ENCODE results near the gene ECPAS. TPM values are rescaled to one million over a fixed set of nuclear protein-coding genes. Genes with fewer than 3 reads are reported as not detected.

Gene ECPAS
- total and polyA plus RNA-seq, 2 experiments from 2014 or later: 29.4 to 56.6 TPM

GRCh38 chr9:111481885-111482636 is 2.1 kb downstream of the ECPAS start:
- DNase-seq (ENCODE audit: low read depth in 1 of 2, low spot score in 1 of 2): peak in 1 of 2 donors; percentile 63
- H3K9me3 ChIP-seq (ENCODE audit: low read depth): no peaks in the 10 kb centered on the region
- H3K4me3 ChIP-seq: peak overlapping the region; percentile 95
- peaks cover 6% of the 10 kb centered on the region for H3K4me1 ChIP-seq (ENCODE audit: low read depth)
- TF ChIP-seq CTCF (IDR thresholded peaks at IDR 0.05; ENCODE audit: low read depth, low read length): no peak
- peak overlapping the region; percentile 96 for H3K27ac ChIP-seq
- H3K27me3 ChIP-seq: no peaks in the 10 kb centered on the region
- no peaks in the 10 kb centered on the region for H3K36me3 ChIP-seq

GRCh38 chr9:111477677-111478076 is 6.5 kb downstream of the ECPAS start:
- H3K4me1 ChIP-seq (ENCODE audit: low read depth): peaks cover 6% of the 10 kb centered on the region
- no peak overlapping the region for H3K4me3 ChIP-seq
- H3K27me3 ChIP-seq: no peaks in the 10 kb centered on the region
- no peaks in the 10 kb centered on the region for H3K9me3 ChIP-seq (ENCODE audit: low read depth)
- no peak for DNase-seq (ENCODE audit: low read depth in 1 of 2, low spot score in 1 of 2)
- H3K27ac ChIP-seq: no peak overlapping the region
- no peaks in the 10 kb centered on the region for H3K36me3 ChIP-seq
- no peak for TF ChIP-seq CTCF (IDR thresholded peaks at IDR 0.05; ENCODE audit: low read depth, low read length)

GRCh38 chr9:111475195-111475594 is 9.0 kb downstream of the ECPAS start:
- Histone ChIP-seq H3K27ac (no peak overlapping the region), H3K27me3 (no peaks in the 10 kb centered on the region), H3K4me1 (ENCODE audit: low read depth) (no peaks in the 10 kb centered on the region), H3K9me3 (ENCODE audit: low read depth) (no peaks in the 10 kb centered on the region), H3K4me3 (no peak overlapping the region), H3K36me3 (no peaks in the 10 kb centered on the region)
- no peak for DNase-seq (ENCODE audit: low read depth in 1 of 2, low spot score in 1 of 2)
- no peak for TF ChIP-seq CTCF (IDR thresholded peaks at IDR 0.05; ENCODE audit: low read depth, low read length)

GRCh38 chr9:111474385-111474784 is 9.8 kb downstream of the ECPAS start:
- no peak for TF ChIP-seq CTCF (IDR thresholded peaks at IDR 0.05; ENCODE audit: low read depth, low read length)
- Histone ChIP-seq H3K27ac (no peak overlapping the region), H3K36me3 (no peaks in the 10 kb centered on the region), H3K9me3 (ENCODE audit: low read depth) (no peaks in the 10 kb centered on the region), H3K4me3 (no peak overlapping the region), H3K4me1 (ENCODE audit: low read depth) (no peaks in the 10 kb centered on the region), H3K27me3 (no peaks in the 10 kb centered on the region)
- DNase-seq (ENCODE audit: low read depth in 1 of 2, low spot score in 1 of 2): no peak

- Histone ChIP-seq H3K4me1 (ENCODE audit: low read depth) (no peaks in the 10 kb centered on the region), H3K9me3 (ENCODE audit: low read depth) (no peaks in the 10 kb centered on the region), H3K4me3 (no peak overlapping the region), H3K27ac (peak overlapping the region; percentile 17), H3K36me3 (no peaks in the 10 kb centered on the region), H3K27me3 (no peaks in the 10 kb centered on the region)
- TF ChIP-seq CTCF (IDR thresholded peaks at IDR 0.05; ENCODE audit: low read depth, low read length): no peak
- no peak for DNase-seq (ENCODE audit: low read depth in 1 of 2, low spot score in 1 of 2)
These were observed 16.3 kb downstream of the ECPAS start for GRCh38 chr9:111467778-111468367.

Measured in cardiac muscle cell (in vitro differentiated cells and primary cell).